ENCODE data around the gene KCNA3.
"Not testable (repeated sequence)": the region's sequence is repeated elsewhere in the genome, so short reads cannot be mapped to it uniquely, and the experiment has no call there.

KCNA3 gene

DNA sequence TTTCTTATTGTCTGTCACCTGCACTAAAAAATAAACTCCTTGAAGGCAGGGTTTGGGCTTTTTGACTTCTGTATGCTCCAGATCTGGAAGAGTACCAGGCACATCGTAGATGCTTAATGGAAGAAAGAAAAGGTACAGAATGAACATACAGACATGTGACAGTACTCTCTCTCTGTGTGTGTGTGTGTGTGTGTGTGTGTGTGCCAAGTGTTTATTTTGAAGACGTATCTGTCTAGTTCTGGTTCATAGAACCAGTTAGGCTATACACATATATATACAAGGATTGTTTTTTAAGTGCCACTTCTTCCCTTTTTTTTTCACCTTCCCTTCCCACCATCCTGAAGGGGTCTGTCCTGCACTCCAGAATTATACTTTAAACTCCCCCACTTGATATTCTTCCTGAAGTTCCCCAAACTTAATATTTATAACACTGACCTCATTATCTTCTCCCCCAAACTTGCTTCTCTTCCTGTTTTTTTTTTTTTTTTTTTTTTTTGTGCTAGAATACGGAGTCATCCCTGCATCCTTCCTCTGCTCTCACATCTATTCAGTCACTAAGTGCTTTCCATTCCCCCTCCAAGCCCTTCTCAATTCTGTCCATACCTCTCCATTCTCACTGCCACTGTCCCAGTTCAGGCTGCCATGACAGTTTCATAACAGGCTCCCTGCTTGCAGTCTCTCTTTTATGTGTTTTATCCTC lies 5.4 kb upstream of the KCNA3 start:
- DNase-seq (ENCODE audit: low read depth): no peak

- no peak for DNase-seq (ENCODE audit: low read depth)
Measured at GRCh38 chr1:110677526-110677925, 2.8 kb upstream of the KCNA3 start.

DNA sequence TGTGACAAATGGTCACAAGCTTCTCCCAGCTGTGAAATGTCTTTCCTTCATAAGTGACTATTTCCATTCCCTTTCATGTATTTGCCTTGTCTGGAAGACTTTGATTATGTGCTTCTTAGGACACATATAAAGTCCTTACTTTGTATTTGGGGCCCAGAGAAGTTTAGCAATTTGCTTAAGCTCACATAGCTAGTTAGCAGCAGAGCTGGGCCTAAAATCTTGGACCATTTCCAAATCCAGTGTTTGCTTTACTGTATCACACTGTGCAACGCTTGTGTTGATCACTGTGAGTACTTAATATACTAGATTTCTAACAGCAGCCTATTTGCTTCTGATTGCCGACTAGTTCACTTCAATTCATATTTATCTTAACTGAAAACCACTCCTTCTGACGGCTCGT lies 2.2 kb upstream of the KCNA3 start:
- DNase-seq (ENCODE audit: low read depth): no peak

DNA sequence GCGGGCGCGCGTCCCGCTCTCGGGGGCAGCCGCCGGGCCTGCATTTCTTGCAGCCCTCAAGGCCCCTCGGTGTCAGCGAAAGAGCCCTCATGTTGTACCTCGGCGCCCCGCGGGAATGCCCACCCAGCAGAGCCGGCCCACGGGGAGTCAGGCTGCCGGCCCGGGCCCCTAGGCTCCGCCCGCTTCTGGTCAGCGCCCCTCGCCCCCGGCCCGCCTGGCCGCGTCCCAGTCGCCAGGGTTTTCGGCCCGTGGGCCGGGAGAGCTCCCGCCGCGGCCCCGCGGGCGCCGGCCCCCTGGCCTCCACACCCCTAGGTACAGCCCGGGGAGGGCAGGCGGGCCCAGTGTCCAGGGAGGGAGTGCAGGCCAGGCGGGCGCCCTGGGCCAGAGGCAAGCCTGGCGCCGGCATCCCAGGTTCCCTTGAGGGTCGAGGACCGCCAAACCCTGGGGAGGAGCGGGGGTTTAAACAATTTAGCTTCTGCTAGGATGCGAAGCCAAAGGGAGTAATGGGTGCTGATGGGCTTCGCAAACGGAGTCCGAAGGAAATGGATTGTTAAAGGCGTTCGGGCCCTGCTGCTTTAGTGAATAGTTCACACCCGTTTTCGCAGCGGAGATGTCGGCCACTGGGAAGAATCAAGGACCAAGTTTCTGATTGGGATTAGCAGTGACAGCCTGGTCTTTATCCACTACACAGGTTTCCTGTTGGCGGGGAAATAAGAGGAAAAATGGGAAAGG lies 486 bp upstream of the KCNA3 start:
- DNase-seq (ENCODE audit: low read depth): no peak

DNA sequence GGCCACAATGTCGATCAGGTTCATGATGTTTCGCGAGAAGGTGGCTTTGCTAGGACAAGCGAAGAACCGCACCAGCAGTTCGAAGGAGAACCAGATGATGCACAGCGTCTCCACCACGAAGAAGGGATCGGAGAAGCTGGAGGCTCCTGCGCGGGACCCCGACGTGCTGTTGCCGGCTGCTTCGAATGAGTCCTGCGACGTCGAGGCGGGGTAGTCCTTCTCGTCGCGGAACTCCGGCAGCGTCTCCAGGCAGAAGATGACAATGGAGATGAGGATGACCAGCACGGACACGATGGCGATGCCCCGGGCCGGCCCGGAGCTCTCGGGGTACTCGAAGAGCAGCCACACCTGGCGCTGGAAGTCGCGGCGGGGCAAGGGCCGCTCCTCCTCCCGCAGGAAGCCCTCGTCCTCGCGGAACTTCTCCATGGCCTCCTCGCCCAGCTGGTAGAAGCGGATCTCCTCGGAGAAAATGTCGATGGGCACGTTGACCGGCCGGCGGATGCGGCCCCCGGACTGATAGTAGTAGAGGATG lies 869 bp downstream of the KCNA3 start:
- DNase-seq (ENCODE audit: low read depth): no peak

DNA sequence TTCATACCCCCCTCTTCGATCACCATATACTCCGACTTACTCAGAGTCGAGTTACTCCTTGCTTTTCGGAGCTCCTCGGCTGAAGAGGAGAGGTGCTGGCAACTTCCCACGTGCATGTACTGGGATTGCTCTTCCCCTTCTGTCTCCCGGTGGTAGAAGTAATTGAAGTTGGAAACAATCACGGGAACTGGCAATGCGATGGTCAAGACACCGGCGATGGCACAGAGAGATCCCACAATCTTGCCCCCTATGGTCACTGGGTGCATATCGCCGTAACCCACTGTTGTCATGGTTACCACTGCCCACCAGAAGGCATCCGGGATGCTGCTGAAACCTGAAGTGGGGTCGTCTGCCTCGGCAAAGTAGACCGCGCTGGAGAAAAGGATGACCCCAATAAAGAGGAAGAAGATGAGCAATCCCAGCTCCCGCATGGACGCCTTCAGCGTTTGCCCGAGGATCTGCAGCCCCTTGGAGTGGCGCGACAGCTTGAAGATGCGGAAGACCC lies 1.5 kb downstream of the KCNA3 start:
- DNase-seq (ENCODE audit: low read depth): no peak

DNA sequence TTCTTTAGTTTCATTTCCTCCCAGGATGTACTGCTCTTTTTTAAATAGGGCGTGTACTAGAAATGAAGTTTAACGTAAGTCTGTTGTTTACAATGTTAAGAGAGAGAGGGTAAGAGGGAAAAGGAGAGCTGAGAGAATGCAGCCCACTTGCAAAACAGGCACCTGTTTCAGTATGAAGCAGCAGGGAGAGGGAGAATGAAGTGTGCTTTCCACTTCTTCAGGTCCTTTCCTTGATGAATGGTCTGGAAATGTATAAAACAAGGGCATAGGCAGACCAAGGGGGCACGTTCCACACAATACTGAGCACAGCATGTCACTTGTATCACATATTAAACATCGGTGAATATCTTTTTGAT lies 2.0 kb downstream of the KCNA3 start:
- DNase-seq (ENCODE audit: low read depth): no peak

DNA sequence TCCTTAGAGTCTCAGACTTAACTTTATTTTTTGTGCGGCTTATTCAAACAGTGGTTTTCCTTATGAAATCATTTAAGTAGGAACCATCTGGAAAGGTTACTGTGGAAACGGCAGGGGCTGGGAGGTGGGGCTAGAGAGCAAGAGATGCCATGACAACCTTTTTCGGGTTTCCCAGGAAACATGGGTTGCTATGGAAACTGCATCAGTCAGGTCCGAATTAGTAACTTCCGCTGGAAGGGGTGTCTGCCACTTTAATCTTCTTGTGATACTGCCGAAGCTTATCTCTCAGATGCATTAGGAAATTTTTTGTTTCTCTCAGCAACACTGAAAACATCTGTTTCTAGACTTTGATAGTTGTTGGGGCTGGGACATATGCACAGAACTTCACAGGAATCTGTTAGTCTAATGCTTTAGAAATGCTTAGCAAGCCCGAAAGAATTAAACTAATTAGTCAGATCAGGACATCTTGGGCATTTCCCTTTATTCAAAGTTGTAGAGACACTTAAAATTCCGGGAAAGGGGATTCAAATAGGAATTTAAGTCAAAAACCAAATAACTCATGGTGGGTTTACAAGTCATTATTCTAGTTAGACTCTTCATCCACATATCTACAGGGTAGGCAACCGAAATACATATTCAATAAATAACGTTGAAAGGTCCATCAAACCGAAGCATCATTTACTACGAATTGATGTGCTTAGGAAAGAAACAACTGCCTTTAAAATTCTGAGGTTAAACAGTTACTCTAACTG lies 2.6 kb downstream of the KCNA3 start:
- peak; percentile 2 for DNase-seq (ENCODE audit: low read depth)

- no peak for DNase-seq (ENCODE audit: low read depth)
Measured at GRCh38 chr1:110671361-110671760, 3.4 kb downstream of the KCNA3 start.

GRCh38 chr1:110668549-110668948 lies 6.2 kb downstream of the KCNA3 start:
- DNase-seq (ENCODE audit: low read depth): no peak

DNA sequence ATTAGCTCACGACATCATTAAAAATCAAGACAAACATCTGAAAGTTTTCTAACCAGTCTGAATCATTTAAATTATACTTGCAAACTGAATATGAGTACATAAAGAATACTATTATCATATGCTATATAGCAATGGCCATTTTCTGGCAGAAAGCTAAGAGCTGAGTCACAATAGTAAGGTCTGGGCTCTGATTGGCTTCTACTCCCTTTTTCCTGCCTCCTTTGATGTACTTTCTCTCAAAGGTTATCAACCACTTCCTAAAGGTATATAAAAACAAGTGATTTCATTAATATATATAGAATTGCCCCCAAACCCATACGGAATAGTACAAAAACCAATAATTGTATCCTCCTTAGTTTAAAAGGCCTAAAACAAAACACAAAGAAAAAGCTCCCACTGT lies 7.0 kb downstream of the KCNA3 start:
- DNase-seq (ENCODE audit: low read depth): no peak

DNA sequence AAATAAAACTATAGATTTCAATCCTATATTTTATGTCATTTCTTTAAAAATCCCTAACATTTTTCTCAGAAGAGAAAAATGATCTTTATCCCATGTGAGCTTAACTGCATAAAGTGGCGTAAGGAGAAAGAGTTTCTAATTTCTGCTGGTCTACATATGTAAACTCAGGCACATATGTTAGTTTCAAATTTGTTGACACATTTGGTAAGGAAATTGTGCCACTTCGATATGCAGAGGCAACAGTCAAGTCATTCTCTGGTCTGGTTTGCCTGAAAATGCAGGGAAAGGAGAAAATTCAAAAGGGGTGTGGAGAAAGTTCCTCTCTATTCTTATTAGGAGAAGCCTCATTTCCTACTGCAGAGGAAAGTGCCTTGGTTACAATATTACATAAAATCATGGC lies 11.5 kb downstream of the KCNA3 start:
- no peak for DNase-seq (ENCODE audit: low read depth)

- DNase-seq (ENCODE audit: low read depth): not testable (repeated sequence)
Measured at GRCh38 chr1:110659559-110659958, 15.2 kb downstream of the KCNA3 start.

- DNase-seq (ENCODE audit: low read depth): no peak
Measured at GRCh38 chr1:110657351-110657750, 17.4 kb downstream of the KCNA3 start.

GRCh38 chr1:110650609-110651008 lies 24.1 kb downstream of the KCNA3 start:
- DNase-seq (ENCODE audit: low read depth): no peak

- DNase-seq (ENCODE audit: low read depth): no peak
Measured at GRCh38 chr1:110648417-110648816, 26.3 kb downstream of the KCNA3 start.

DNA sequence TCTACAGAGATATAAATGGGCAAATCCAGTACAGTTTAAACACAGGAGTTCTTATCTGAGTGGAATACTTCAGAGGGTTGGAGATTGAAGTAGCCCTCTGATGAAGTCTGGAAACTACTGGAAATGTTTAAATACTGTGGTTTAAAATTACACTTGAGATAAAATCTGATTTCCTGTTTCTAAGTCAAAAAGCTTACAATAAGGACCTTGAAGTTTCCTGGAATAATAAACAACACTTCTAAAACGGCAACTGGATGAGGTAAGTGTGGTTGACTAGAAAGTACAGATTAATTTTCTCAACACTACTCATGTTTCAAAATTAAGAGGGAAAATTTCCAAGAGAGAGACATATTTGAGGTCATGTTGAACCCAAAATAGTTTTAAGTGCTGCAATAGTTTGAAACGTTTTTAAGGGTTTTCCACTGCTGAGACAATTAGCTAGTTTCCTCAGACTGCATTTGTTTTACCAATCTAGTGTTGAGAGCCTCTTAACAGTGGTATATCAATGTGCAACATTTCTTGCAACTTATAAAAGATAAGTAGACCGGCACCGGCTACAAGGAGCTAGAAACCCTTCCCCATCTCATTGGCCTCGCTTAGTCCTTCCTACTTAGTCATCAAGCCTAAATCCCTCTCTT lies 27.4 kb downstream of the KCNA3 start:
- peak; percentile 63 for DNase-seq (ENCODE audit: low read depth)

DNA sequence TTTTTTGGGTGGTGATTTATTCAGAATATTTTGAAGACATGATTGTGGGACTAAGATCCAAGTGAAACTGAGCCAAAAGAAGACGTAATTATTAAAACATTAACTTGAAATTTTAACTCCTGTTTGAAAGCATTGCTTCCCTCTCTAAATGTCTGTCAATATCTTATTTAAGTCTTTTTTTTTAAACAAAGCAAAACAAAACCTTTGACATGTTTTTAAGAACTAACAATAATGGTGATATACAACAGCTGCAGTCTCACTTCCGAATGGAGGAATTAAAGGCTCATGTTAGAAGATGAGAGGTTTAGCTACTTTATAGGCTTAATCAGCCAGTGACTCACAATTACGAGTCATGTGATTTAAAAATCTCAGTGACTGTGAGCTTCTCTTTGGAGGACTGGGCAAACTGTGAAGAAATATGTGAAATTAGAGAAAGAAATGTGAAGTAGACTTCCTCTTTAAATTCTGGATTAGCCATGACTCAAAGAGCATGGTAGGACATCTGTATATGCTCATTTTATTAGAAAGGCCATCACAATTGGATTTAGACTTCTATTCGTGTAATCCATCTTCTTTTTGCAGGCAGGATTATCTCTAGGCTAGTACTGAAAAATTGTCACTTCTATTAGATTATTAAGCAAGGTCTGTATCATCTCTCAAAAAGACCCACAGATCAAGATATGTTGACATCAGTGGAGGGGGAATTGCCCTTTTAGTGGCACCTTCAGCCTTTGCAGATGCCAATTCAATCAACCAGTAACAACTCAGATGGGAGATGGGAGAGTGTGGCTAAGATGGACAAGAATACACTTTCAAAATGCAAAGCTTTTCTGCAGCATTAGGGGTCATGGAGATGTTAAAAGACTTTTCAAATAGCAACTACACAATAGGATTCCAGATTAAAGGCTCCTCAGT lies 28.7 kb downstream of the KCNA3 start:
- peak; percentile 61 for DNase-seq (ENCODE audit: low read depth)

DNA sequence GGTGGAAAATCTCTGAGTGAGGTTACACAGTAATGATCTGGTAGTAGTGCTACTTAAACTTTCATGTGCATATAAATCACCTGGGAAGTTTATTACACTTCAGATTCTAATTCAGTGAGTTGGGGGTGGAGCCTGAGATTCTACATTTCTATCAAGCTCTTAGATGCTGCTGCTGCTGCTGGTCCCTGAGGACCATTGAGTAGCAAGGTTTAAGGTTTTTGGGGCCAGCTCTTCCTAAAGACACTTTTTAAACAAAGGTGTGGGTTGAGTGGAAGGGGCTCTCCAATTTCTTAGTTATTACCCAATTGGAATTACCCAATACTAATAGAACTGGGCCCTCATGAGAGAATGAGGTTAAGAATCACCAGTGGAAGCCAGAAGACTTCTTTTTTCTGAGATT lies 29.5 kb downstream of the KCNA3 start:
- no peak for DNase-seq (ENCODE audit: low read depth)

GRCh38 chr1:110643879-110644472 lies 30.8 kb downstream of the KCNA3 start:
- DNase-seq (ENCODE audit: low read depth): no peak

Data from EH (cell line).